DMS 273 treated with DMSO at 0.1 percent for 48 hours (cell line): Measurements from ENCODE around the gene TEC.
"Not testable (repeated sequence)": the region's sequence is repeated elsewhere in the genome, so short reads cannot be mapped to it uniquely, and the experiment has no call there.

ENCODE experiments used
- DNase-seq: peaks from one replicate; lab custom pipeline; 2025; lab: John Stamatoyannopoulos, UW

The TEC gene

GRCh38 chr4:48195853-48196252, 73.8 kb downstream of the TEC start:
- no peak for DNase-seq

- no peak for DNase-seq
These were observed 74.3 kb downstream of the TEC start for GRCh38 chr4:48195374-48195773.

GRCh38 chr4:48194971-48195370, 74.7 kb downstream of the TEC start:
- DNase-seq: no peak

- no peak for DNase-seq
These were observed 75.6 kb downstream of the TEC start for GRCh38 chr4:48193921-48194468.

- no peak for DNase-seq
These were observed 76.4 kb downstream of the TEC start for GRCh38 chr4:48193096-48193836.

- DNase-seq: no peak
These were observed 77.9 kb downstream of the TEC start for GRCh38 chr4:48191758-48192157.

GRCh38 chr4:48190839-48191238, 78.8 kb downstream of the TEC start:
- DNase-seq: no peak

- no peak for DNase-seq
These were observed 79.9 kb downstream of the TEC start for GRCh38 chr4:48189731-48190130.

GRCh38 chr4:48188390-48188789, 81.2 kb downstream of the TEC start:
- no peak for DNase-seq

- DNase-seq: no peak
These were observed 81.8 kb downstream of the TEC start for GRCh38 chr4:48187813-48188212.

- not testable (repeated sequence) for DNase-seq
These were observed 82.6 kb downstream of the TEC start for GRCh38 chr4:48187066-48187465.

GRCh38 chr4:48186394-48186793, 83.2 kb downstream of the TEC start:
- DNase-seq: not testable (repeated sequence)

- DNase-seq: no peak
These were observed 84.8 kb downstream of the TEC start for GRCh38 chr4:48184882-48185281.

GRCh38 chr4:48180234-48180633, 89.4 kb downstream of the TEC start:
- no peak for DNase-seq

GRCh38 chr4:48178931-48179330, 90.7 kb downstream of the TEC start:
- DNase-seq: no peak

GRCh38 chr4:48175806-48176205, 93.8 kb downstream of the TEC start:
- DNase-seq: no peak

GRCh38 chr4:48175328-48175727, 94.3 kb downstream of the TEC start:
- DNase-seq: no peak

- peak; percentile 37 for DNase-seq
These were observed 96.3 kb downstream of the TEC start for GRCh38 chr4:48173056-48173991.

- no peak for DNase-seq
These were observed 97.0 kb downstream of the TEC start for GRCh38 chr4:48172651-48173050.

- no peak for DNase-seq
These were observed 100.0 kb downstream of the TEC start for GRCh38 chr4:48169636-48170035.

GRCh38 chr4:48167538-48168263, 101.9 kb downstream of the TEC start:
- DNase-seq: no peak

- not testable (repeated sequence) for DNase-seq
These were observed 105.1 kb downstream of the TEC start for GRCh38 chr4:48164561-48164960.
